T-helper 17 cell (primary cell): ENCODE measurements around the gene CFAP99. TPM values are rescaled to one million over a fixed set of nuclear protein-coding genes. Genes with fewer than 3 reads are reported as not detected.

Experiments
- ATAC-seq: fragments of 150-1000 bp; cut with Tn5 transposase; 2 replicates; pipeline ENCODE4 v1.10.0; 2021; ENCODE audit warnings: mild to moderate bottlenecking, moderate library complexity
- DNase-seq, 3 donors: peaks; one replicate each; pipeline versions ENCODE4 v3.0.0 to v3.0.0-alpha.2; 2020 to 2021
- H3K9me3 ChIP-seq: one replicate; pipeline ENCODE4 v1.7.0; 2013; ENCODE audit warnings: low read length, mild to moderate bottlenecking; ENCODE audit not compliant: control insufficient read depth, poor library complexity, severe bottlenecking
- H3K27ac Mint-ChIP-seq: one replicate; pipeline ENCODE4 v1.8.0; 2022; ENCODE audit warnings: mild to moderate bottlenecking, moderate library complexity, mixed read lengths
- H3K27me3 Mint-ChIP-seq: one replicate; pipeline ENCODE4 v1.8.0; 2022; ENCODE audit warnings: mixed read lengths
- H3K36me3 Mint-ChIP-seq: one replicate; pipeline ENCODE4 v1.8.0; 2022; ENCODE audit warnings: low read depth, mixed read lengths
- H3K4me1 Mint-ChIP-seq: one replicate; pipeline ENCODE4 v1.8.0; 2022; ENCODE audit warnings: mild to moderate bottlenecking, mixed read lengths
- H3K4me3 Mint-ChIP-seq: one replicate; pipeline ENCODE4 v1.8.0; 2022; ENCODE audit warnings: mild to moderate bottlenecking, moderate library complexity, mixed read lengths
- total RNA-seq, 4 donors: library from RNA in 2 of 4; stranded (reverse) in 2 of 4; gene quantifications; one replicate each; pipeline ENCODE4 v1.2.3 and lab custom pipeline; 2022 to 2026

Gene CFAP99
- total RNA-seq, 2 donors from 2014 or later = 0.32 to 0.63 TPM

DNA sequence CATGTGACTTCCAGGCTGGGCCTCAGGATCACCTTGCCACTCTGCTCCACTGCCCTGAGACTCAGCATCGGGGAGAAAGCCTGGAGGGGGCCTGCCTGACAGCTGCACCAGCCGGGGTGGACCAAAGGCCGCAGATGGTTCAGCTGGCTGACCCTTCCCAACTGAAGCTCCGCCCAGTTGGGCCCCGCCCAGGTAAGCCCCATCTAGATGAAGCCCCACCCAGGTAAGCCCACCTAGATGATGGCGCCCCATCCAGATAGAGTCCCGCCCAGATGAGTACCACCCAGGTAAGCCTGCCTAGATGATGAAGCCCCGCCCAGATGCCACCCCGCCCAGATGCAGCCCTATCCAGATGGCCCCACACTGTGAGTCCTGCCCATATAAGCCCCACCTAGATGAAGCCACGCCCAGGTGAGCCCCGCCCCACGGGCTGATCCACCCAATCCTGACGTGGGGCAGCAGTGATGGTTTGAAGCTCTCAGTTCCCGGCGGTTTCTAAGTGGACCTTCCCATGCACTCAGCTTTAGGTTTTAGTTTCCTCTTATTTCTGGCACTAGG is 10.3 kb upstream of the CFAP99 start:
- H3K27ac Mint-ChIP-seq = peak overlapping the region; percentile 61
- no peaks in the 10 kb centered on the region for H3K36me3 Mint-ChIP-seq
- no peak overlapping the region for H3K4me3 Mint-ChIP-seq
- no peaks in the 10 kb centered on the region for H3K9me3 ChIP-seq
- no peak for DNase-seq
- H3K4me1 Mint-ChIP-seq = peaks cover 56% of the 10 kb centered on the region
- H3K27me3 Mint-ChIP-seq = no peaks in the 10 kb centered on the region
- no peak for ATAC-seq

DNA sequence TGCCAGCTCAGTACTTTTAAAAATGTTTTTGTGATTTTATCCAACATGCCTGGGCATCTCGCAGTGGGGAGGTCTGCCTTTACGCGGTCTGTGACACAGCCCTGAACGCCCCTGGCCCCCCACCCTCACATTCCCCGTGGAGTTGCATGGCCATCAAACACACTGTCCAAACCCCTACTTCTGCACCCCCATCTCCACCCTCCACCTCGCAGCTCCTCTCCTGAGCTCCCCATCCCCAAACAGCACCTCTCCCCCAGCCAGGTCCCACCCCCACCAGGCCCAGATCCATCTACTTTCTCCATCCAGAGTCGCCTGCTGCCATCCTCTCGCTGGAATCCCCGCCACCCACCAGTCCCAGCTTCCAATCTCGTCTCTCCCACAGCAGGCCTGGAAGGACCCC is 9.8 kb upstream of the CFAP99 start:
- H3K9me3 ChIP-seq = no peaks in the 10 kb centered on the region
- no peak overlapping the region for H3K4me3 Mint-ChIP-seq
- peak overlapping the region; percentile 61 for H3K27ac Mint-ChIP-seq
- no peaks in the 10 kb centered on the region for H3K27me3 Mint-ChIP-seq
- DNase-seq = no peak
- H3K36me3 Mint-ChIP-seq = no peaks in the 10 kb centered on the region
- no peak for ATAC-seq
- peaks cover 61% of the 10 kb centered on the region for H3K4me1 Mint-ChIP-seq

DNA sequence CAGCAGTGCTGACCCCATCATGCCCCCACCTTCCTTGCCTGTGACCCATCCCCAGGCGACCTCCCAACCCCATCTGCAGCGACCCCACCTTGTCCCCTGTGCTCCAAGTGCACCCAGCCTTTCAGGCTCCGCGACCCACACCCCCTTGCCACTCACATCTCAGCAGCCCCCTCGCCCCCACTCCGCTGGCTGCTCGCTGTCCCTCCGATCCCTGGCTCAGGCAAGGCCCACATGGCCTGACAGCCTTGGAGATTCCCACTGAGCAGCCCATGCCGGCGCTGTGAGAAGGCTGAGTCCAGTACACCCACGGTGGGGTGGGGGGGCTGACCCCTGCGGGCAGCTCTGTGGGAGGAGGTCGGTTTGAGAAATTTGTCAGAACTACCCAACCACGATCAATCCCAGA is 9.4 kb upstream of the CFAP99 start:
- no peak for ATAC-seq
- Mint-ChIP-seq H3K36me3 (no peaks in the 10 kb centered on the region), H3K4me3 (no peak overlapping the region), H3K4me1 (peaks cover 61% of the 10 kb centered on the region), H3K27me3 (no peaks in the 10 kb centered on the region), H3K27ac (peak overlapping the region; percentile 61)
- H3K9me3 ChIP-seq = no peaks in the 10 kb centered on the region
- no peak for DNase-seq

DNA sequence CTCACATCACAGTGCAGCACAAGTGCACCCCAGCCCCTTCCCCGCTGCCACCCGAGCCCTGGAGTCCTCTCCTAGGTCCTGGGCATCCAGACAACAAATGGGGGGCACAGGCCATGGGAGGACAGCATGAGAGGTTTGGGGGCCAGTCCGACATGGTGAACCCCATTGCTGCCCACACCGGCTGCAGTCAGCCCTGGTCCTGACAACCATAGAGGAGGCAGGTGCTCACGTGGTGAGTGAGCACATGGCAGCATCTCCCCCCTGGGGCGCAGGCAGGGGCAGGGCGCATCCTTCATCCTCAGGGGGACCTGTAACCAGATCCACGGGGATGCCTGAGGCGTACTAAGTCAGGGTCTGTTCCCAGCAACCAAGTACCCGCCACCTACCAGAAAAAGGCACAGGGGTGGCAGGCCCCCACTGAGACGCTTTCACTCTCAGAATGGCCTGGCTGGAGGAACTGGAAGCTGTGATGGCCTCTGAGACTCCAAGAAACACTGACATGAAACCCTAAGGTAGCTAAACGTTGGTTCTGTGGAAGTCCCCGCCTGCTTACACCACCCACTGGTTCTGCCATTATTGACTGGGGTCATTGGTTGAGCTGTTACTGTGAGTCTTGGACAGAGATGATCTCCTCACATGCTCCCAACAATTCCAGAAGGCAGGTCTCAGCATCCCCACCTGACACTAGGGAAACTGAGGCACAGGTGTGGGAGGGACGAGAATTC is 6.8 kb upstream of the CFAP99 start:
- ATAC-seq (no peak), DNase-seq (no peak)
- Mint-ChIP-seq H3K4me1 (peaks cover 70% of the 10 kb centered on the region), H3K4me3 (peak overlapping the region; percentile 94), H3K27me3 (no peaks in the 10 kb centered on the region), H3K27ac (peak overlapping the region; percentile 99), H3K36me3 (no peaks in the 10 kb centered on the region)
- no peaks in the 10 kb centered on the region for H3K9me3 ChIP-seq

DNA sequence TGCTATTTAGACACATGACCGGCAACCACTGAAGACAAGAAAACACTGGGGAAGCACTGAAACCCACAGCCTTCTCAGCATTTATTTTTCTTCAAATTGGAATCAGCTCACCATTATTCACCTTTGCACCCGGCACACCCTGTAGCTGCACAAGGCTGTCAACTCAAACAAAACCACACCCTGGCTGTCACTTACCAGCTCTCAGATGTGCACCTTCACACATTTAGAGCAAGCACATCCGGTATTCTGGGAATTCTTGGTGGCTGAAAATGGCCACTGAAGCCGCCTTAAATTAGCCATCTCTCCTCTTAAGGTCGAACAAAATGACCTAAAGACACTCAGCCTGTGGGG is 6.2 kb upstream of the CFAP99 start:
- DNase-seq (peak in 2 of 3 donors; percentile 39 to 43), ATAC-seq (peak; percentile 45)
- no peaks in the 10 kb centered on the region for H3K27me3 Mint-ChIP-seq
- peak overlapping the region; percentile 94 for H3K4me3 Mint-ChIP-seq
- peaks cover 67% of the 10 kb centered on the region for H3K4me1 Mint-ChIP-seq
- peak overlapping the region; percentile 99 for H3K27ac Mint-ChIP-seq
- H3K36me3 Mint-ChIP-seq = no peaks in the 10 kb centered on the region
- H3K9me3 ChIP-seq = no peaks in the 10 kb centered on the region

DNA sequence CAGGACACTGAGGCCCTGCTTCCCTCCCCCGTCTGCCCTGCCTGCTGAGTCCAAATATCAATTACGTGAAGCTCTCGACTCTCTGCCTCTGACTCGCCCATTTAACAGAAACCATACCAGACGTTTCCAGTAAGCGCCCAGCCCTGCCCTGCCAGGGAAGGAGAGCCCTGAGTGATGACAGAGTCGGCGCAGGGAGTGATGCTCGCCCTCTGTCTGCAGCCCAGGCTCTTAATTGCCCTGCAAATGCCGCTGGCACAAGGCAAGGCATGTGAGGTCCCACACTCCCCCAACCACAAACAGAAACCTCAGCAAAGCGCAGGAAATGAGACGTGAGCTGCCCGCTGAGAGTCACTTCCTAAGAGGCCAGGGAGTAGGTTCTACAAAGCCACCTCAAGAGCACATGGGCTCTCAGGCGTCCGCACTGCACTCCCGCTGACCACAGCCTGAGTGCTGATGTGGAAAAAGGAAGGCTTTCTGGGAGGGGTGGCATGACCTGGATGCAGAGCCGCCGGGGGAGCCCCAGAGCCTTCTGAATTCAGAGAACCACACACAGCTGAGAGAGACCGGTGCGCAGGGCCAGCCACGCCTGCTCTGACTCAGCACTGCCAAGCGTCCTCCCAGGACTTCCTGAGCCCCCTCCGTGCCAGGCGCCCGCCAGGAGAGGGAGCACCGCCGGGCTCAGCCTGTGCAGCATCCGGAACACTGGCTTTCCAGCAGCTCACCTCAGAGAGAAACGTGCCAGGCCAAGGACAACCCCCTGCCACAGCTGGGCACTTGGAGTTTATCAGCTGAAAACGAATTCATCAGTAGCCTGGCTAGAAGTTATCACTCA is 5.7 kb upstream of the CFAP99 start:
- ATAC-seq (peak; percentile 81), DNase-seq (peak; percentile 83 to 92 (median 83))
- H3K4me3 Mint-ChIP-seq = peak overlapping the region; percentile 94
- H3K4me1 Mint-ChIP-seq = peaks cover 65% of the 10 kb centered on the region
- H3K27ac Mint-ChIP-seq = peak overlapping the region; percentile 99
- H3K9me3 ChIP-seq = no peaks in the 10 kb centered on the region
- no peaks in the 10 kb centered on the region for H3K27me3 Mint-ChIP-seq
- no peaks in the 10 kb centered on the region for H3K36me3 Mint-ChIP-seq

DNA sequence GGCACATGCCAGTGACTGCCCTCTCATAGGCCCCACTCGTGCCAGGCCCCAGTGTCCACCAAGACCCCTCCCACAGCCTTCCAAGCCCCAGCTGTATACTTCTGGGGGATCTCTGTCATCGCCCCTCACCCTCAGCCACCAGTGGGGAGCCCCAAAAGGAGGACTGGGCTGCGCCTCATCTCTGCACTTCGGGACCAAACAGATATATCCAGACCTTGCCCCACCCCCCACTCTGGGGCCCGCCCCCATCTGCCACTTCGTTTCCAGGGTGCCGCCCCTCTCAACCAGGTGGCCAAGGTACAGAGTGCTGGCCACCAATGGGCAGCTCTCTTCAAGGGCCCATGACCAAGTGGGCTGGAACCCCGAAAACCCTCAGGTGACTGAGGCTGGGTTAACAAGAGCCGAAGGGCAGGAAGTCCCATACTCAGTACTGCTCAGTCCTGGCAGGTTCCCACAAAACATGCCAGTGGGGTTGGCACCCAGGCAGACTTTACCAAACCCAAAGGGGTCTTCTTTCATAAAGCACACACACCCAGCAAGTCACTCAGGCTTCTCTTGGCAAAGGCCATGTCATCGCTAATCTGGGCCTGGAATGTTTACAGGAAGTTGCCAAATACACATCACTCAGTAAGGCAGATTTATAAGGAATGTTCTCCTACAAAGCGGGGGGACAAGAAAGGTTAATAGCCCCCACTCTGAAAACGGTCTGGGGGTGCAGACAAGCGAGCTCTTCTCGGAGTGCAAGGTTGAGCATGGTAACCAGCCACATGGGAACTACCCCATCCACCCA is 4.7 kb upstream of the CFAP99 start:
- no peaks in the 10 kb centered on the region for H3K9me3 ChIP-seq
- H3K27me3 Mint-ChIP-seq = no peaks in the 10 kb centered on the region
- no peak for ATAC-seq
- no peaks in the 10 kb centered on the region for H3K36me3 Mint-ChIP-seq
- peak; percentile 26 to 35 (median 30) for DNase-seq
- H3K4me1 Mint-ChIP-seq = peaks cover 57% of the 10 kb centered on the region
- peak overlapping the region; percentile 94 for H3K4me3 Mint-ChIP-seq
- peak overlapping the region; percentile 99 for H3K27ac Mint-ChIP-seq

DNA sequence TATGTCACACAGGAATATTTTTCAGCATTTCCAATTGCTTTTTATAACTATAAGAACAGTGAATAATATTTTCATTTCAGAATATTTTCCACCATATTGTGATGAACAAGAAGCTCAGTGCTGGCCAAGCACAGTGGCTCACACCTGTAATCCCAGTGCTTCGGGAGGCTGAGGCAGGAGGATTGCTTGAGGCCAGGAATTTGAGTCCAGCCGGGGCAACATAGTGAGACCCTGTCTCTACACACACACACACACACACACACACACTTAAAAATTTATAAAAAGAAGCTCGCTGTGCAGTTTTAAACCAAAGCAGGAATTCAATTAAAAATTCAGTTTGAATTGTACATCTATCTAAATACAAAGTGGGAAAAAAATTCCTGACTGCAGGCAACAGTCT is 3.5 kb upstream of the CFAP99 start:
- DNase-seq (no peak), ATAC-seq (no peak)
- Mint-ChIP-seq H3K4me1 (peaks cover 59% of the 10 kb centered on the region), H3K4me3 (peak overlapping the region; percentile 90), H3K27me3 (no peaks in the 10 kb centered on the region), H3K27ac (peak overlapping the region; percentile 99), H3K36me3 (no peaks in the 10 kb centered on the region)
- no peaks in the 10 kb centered on the region for H3K9me3 ChIP-seq

DNA sequence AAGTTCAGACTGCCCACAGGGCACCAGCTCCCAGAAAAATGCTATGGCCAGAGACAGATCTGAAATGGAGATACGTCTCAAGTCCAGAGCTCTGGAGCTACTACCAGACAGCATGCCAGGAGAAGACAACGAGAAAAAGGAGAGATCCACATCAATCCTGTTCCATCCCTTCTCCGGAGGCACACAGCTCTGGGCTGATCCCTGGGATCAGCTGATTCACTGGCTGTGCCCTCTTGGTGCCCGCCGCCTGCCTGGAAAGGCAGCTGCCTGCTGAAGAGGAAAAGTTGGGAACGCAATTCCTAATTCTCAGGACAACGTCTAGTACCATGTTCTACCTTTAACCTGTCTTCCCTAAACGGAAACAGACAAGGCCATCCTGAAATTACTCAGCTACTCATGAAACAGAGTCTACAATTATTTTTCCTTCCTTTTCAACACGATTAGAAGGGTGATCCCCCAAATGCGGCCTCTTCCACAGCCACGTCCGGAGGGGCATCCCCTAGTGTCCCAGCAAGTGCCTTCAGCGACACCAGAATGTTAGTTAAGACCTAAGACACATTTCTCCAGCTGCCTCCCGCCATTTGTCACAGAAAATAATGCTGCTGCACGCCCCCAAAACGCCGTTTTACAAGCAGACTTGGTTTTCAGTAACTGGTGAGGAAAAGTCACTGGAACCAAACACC is 2.7 kb upstream of the CFAP99 start:
- peak overlapping the region; percentile 90 for H3K4me3 Mint-ChIP-seq
- H3K4me1 Mint-ChIP-seq = peaks cover 55% of the 10 kb centered on the region
- no peaks in the 10 kb centered on the region for H3K36me3 Mint-ChIP-seq
- peak overlapping the region; percentile 81 for H3K27ac Mint-ChIP-seq
- no peaks in the 10 kb centered on the region for H3K9me3 ChIP-seq
- ATAC-seq (no peak), DNase-seq (no peak)
- no peaks in the 10 kb centered on the region for H3K27me3 Mint-ChIP-seq

DNA sequence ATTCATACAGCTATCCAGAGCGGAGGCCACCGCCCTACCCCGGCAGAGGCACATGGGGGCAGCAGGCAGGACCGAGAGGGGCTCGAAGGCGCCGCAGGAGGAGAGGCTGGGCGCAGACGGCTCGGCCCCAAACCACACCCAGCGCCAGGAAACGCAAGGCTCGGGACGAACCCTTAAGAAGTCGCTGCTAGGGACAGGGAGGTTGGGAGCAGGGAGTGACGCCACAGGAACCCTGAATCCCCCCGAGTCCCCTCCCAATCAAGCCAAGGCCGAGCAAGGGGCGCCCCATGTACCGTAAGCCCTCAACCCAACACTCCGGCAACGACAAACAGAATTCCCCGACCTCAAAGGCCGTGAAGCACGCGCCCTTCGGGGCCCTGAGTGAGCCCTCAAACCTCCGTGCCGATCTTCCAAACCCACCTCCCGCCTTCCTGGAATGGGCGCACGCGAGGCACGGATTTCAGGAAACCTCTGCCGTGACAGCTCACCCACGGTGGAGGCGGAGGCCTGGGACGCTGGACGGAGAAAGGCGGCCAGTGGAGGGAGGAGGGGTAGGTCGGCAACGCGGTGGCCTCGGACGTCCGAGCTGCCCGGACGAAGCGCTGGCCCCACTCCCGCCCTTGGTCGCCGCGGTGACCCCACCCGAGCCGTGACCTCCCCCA is 2.1 kb upstream of the CFAP99 start:
- Mint-ChIP-seq H3K27me3 (no peaks in the 10 kb centered on the region), H3K27ac (peak overlapping the region; percentile 81), H3K4me1 (peaks cover 53% of the 10 kb centered on the region), H3K36me3 (no peaks in the 10 kb centered on the region), H3K4me3 (peak overlapping the region; percentile 90)
- H3K9me3 ChIP-seq = no peaks in the 10 kb centered on the region
- DNase-seq (no peak), ATAC-seq (no peak)

DNA sequence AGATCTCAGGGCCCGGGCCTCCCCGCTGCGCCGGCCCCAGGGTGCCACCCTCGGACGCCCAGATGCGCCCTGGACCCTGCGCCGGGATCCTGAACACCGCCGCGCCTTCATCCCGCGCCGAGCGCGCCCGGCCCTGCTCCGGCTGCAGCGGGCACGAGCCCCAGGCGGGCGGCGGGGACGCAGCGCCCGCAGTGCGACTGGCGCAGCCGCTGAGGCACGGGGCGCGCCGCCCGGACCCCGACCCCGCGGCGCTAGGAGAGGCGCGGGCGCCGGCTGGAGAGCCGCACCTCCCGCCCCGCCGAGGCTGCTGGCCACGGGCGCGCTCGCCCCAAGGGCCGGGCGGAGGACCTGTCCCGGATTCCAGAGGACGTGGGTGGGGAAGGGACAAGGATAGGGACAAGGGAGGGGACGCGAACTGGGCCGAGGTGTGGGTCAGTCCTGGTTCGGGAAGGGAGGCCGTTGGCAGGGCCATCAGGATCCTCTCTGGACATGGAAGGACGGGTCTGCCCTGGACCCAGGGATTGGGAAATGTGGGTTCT is 1.5 kb upstream of the CFAP99 start:
- H3K4me3 Mint-ChIP-seq = peak overlapping the region; percentile 93
- ATAC-seq = no peak
- no peak for DNase-seq
- H3K9me3 ChIP-seq = no peaks in the 10 kb centered on the region
- peak overlapping the region; percentile 67 for H3K27ac Mint-ChIP-seq
- H3K4me1 Mint-ChIP-seq = peaks cover 51% of the 10 kb centered on the region
- H3K36me3 Mint-ChIP-seq = no peaks in the 10 kb centered on the region
- no peaks in the 10 kb centered on the region for H3K27me3 Mint-ChIP-seq
